Testis (tissue), 2 donors: ENCODE measurements around the gene TRAP1.

Experiments
- CTCF ChIP-seq, 3 experiments: fragments of 450-650 bp in 2 of 3; fragments of 200-600 bp in 1 of 3; sonication (generic) in 1 of 3; IDR thresholded peaks; one replicate each; pipeline ENCODE4 v1.5.1; 2016 to 2019; ENCODE audit warnings: antibody characterized with exemption in 3 of 3, mild to moderate bottlenecking in 2 of 3, moderate library complexity in 1 of 3
- POLR2A ChIP-seq: fragments of 450-650 bp; IDR thresholded peaks from one replicate; pipeline ENCODE4 v1.6.1; 2017; ENCODE audit warnings: antibody characterized with exemption, mild to moderate bottlenecking, moderate library complexity

GRCh38 chr16:3754772-3755171 lies 37.4 kb upstream of the TRAP1 start:
- TF ChIP-seq CTCF (IDR thresholded peaks at IDR 0.05), result no peak
- no peak for TF ChIP-seq POLR2A
